Spleen (tissue), 3 donors: Measurements from ENCODE around the gene GAB2.

Experiments used
- POLR2A ChIP-seq, 3 donors: fragments of 450-650 bp; IDR thresholded peaks; one replicate each; pipeline ENCODE4 v1.5.1; 2017; ENCODE audit warnings: antibody characterized with exemption in 3 of 3, mild to moderate bottlenecking in 1 of 3
- POLR2AphosphoS5 ChIP-seq, 3 donors: sonication (generic); formaldehyde crosslinking; IDR thresholded peaks; one replicate each; pipeline ENCODE4 v1.5.1; 2017; ENCODE audit warnings: antibody characterized with exemption in 3 of 3

- TF ChIP-seq POLR2A (IDR thresholded peaks at IDR 0.05) (no peak), POLR2AphosphoS5 (IDR thresholded peaks at IDR 0.05) (no peak)
These were observed 230.0 kb downstream of the GAB2 start for GRCh38 chr11:78187366-78188285.
